NCI-H2107 (cell line): ENCODE data around the gene OR5T2.
"Not testable (repeated sequence)": the region's sequence is repeated elsewhere in the genome, so short reads cannot be mapped to it uniquely, and the experiment has no call there.

Experiments
- DNase-seq: peaks from one replicate; lab custom pipeline; 2025; lab: John Stamatoyannopoulos, UW

The OR5T2 gene

GRCh38 chr11:56234155-56234554 lies at the start of gene OR5T2:
TSS of gene OR5T2 (minus strand) at chr11:56234255. CDS start at chr11:56233062, 1,193 bp downstream.
- DNase-seq = no peak

GRCh38 chr11:56273854-56274253 lies 39.8 kb upstream of the OR5T2 start, which contains the start of gene OR5T1:
TSS of gene OR5T1 (plus strand) at chr11:56274154. CDS start at chr11:56275639, 1,485 bp downstream.
- no peak for DNase-seq

GRCh38 chr11:56271092-56271491 lies 37.0 kb upstream of the OR5T2 start:
- DNase-seq = no peak

- no peak for DNase-seq
Measured at GRCh38 chr11:56251954-56252353, 17.9 kb upstream of the OR5T2 start, which contains the start of gene OR5T3. TSS of gene OR5T3 (plus strand) at chr11:56252254. CDS start at chr11:56252254, 0 bp downstream.

- DNase-seq = not testable (repeated sequence)
Measured at GRCh38 chr11:56219735-56220134, 14.3 kb downstream of the OR5T2 start.

- DNase-seq = no peak
Measured at GRCh38 chr11:56214537-56214936, 19.5 kb downstream of the OR5T2 start.

GRCh38 chr11:56207790-56208189 lies 26.3 kb downstream of the OR5T2 start:
- DNase-seq = no peak

- DNase-seq = no peak
Measured at GRCh38 chr11:56197367-56197766, 36.7 kb downstream of the OR5T2 start.

GRCh38 chr11:56196705-56197104 lies 37.4 kb downstream of the OR5T2 start:
- no peak for DNase-seq

- DNase-seq = no peak
Measured at GRCh38 chr11:56188602-56189001, 45.5 kb downstream of the OR5T2 start.

GRCh38 chr11:56183459-56183858 lies 50.6 kb downstream of the OR5T2 start:
- DNase-seq = no peak
